Measurements from ENCODE around the gene TRAF3IP3. TPM values are rescaled to one million over a fixed set of nuclear protein-coding genes. Genes with fewer than 3 reads are reported as not detected.

Gene TRAF3IP3
- total RNA-seq, 1 experiment from 2014 or later: not detected

DNA sequence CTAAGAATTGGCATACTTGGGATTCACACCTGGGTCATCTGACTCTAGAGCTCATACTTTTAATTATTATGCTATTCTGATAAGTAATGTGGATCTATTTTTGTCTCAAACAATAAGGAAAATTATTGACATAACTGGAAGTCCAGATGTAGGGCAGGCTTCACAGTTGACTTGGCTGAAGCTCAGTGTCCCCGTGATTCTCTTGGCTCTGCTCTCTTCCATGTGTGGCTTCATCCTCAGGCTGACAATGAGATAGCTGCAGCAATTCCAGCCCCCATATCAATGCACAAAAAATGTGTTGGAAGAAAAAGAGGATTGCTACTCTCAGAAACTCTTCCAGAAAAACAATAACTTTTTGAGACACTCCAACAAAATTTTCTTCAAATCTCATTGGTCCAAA, 27.4 kb upstream of the TRAF3IP3 start:
- no peak overlapping the region for H3K56ac ChIP-seq (ENCODE audit: insufficient read length, low read depth, low read length)

More for the DNA sequence above, 27.4 kb upstream of the TRAF3IP3 start:
- Mint-ChIP-seq H3K4me3 (no peak overlapping the region), H3K36me3 (ENCODE audit: insufficient read depth in 1 of 3, low read depth in 3 of 3) (no peaks in the 10 kb centered on the region), H3K9me3 (no peaks in the 10 kb centered on the region), H3K27me3 (ENCODE audit: low read depth) (peaks cover 21% of the 10 kb centered on the region), H3K4me1 (no peaks in the 10 kb centered on the region), H3K27ac (no peak overlapping the region)
- no peak overlapping the region for H3K9ac ChIP-seq (ENCODE audit: extremely low read depth, insufficient read length, low read length)
- H3K9me3 ChIP-seq (ENCODE audit: control insufficient read depth, low read depth, low read length): no peaks in the 10 kb centered on the region
- no peak overlapping the region for H3K4ac ChIP-seq (ENCODE audit: low read depth, low read length)
- H3K4me1 ChIP-seq (ENCODE audit: insufficient read depth, low read length): no peaks in the 10 kb centered on the region
- H2AK5ac ChIP-seq (ENCODE audit: insufficient read length, low read length): no peak overlapping the region
- H4K91ac ChIP-seq (ENCODE audit: insufficient read length, low read depth, low read length): no peak overlapping the region
- H4K20me1 ChIP-seq (ENCODE audit: control insufficient read depth, insufficient read depth, insufficient read length): no peaks in the 10 kb centered on the region
- no peak overlapping the region for H2BK20ac ChIP-seq (ENCODE audit: low read depth, low read length, poor library complexity, severe bottlenecking)
- no peak overlapping the region for H2BK15ac ChIP-seq (ENCODE audit: low read depth, low read length)
- H3T11ph ChIP-seq (ENCODE audit: low read length): no peak overlapping the region
- H3K27me3 ChIP-seq (ENCODE audit: insufficient read depth, low read length): no peaks in the 10 kb centered on the region
- H2BK12ac ChIP-seq (ENCODE audit: insufficient read length, low read depth, low read length): no peak overlapping the region
- H3K23ac ChIP-seq (ENCODE audit: insufficient read length, low read depth, low read length): no peak overlapping the region
- TF ChIP-seq, protein P1, sequence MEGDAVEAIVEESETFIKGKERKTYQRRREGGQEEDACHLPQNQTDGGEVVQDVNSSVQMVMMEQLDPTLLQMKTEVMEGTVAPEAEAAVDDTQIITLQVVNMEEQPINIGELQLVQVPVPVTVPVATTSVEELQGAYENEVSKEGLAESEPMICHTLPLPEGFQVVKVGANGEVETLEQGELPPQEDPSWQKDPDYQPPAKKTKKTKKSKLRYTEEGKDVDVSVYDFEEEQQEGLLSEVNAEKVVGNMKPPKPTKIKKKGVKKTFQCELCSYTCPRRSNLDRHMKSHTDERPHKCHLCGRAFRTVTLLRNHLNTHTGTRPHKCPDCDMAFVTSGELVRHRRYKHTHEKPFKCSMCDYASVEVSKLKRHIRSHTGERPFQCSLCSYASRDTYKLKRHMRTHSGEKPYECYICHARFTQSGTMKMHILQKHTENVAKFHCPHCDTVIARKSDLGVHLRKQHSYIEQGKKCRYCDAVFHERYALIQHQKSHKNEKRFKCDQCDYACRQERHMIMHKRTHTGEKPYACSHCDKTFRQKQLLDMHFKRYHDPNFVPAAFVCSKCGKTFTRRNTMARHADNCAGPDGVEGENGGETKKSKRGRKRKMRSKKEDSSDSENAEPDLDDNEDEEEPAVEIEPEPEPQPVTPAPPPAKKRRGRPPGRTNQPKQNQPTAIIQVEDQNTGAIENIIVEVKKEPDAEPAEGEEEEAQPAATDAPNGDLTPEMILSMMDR (conservative IDR thresholded peaks at IDR 0.05): no peak
- H4K8ac ChIP-seq (replicated peaks; ENCODE audit: insufficient read length, low read depth, low read length): no peak overlapping the region
- no peak overlapping the region for H3K4me2 ChIP-seq (ENCODE audit: insufficient read depth, insufficient read length, low read length)
- no peaks in the 10 kb centered on the region for H3K79me1 ChIP-seq (ENCODE audit: insufficient read depth, low read depth, low read length, poor library complexity, severe bottlenecking)
- H2AFZ ChIP-seq (ENCODE audit: low read length): no peak overlapping the region
- no peak for DNase-seq
- WGBS (ENCODE audit: extremely low coverage, insufficient read length, low lambda C conversion rate): no CpG with 5 or more reads among the region's 1 CpG
- no peaks in the 10 kb centered on the region for H3K79me2 ChIP-seq (ENCODE audit: insufficient read depth, low read length)
- H4K5ac ChIP-seq (ENCODE audit: insufficient read length, low read depth, low read length): no peak overlapping the region
- H3K27ac ChIP-seq (ENCODE audit: insufficient read length, low read depth, low read length): no peak overlapping the region
- no peak overlapping the region for H3K18ac ChIP-seq (ENCODE audit: insufficient read length, low read depth, low read length)
- no peak overlapping the region for H2BK120ac ChIP-seq (ENCODE audit: low read depth, low read length, poor library complexity, severe bottlenecking)
- H3K23me2 ChIP-seq (ENCODE audit: insufficient read length, low read depth, low read length, poor library complexity, severe bottlenecking): no peaks in the 10 kb centered on the region
- H3K14ac ChIP-seq (ENCODE audit: insufficient read depth, low read length): no peak overlapping the region
- H2BK5ac ChIP-seq (ENCODE audit: insufficient read length, low read length): no peak overlapping the region
